HG03135 (cell line): Measurements from ENCODE around the gene IPO5.
"Not testable (repeated sequence)": the region's sequence is repeated elsewhere in the genome, so short reads cannot be mapped to it uniquely, and the experiment has no call there.

Experiments
- ATAC-seq: cut with Tn5 transposase; IDR thresholded peaks from one replicate; pipeline ENCODE4 v1.9.1; 2021; ENCODE audit warnings: mild to moderate bottlenecking, moderate library complexity; ENCODE audit not compliant: unreplicated experiment

The IPO5 gene

DNA sequence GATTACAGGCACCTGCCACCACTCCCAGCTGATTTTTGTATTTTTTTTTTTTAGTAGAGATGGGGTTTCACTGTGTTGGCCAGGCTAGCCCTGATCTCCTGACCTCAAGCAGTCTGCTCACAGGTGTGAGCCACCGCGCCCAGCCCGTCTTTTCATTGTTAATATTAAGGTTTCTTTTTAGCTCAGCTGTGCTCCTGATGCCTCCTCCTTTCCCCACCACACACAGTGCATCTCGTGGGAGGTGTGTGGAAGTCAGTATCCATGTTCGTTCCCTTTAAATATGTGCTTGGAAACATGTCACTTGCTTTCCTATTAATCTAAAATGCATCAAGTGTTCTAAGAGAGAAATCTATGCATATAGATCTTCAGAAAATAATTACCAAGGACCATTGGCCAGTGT lies 53.5 kb downstream of the IPO5 start:
- ATAC-seq, result no peak

DNA sequence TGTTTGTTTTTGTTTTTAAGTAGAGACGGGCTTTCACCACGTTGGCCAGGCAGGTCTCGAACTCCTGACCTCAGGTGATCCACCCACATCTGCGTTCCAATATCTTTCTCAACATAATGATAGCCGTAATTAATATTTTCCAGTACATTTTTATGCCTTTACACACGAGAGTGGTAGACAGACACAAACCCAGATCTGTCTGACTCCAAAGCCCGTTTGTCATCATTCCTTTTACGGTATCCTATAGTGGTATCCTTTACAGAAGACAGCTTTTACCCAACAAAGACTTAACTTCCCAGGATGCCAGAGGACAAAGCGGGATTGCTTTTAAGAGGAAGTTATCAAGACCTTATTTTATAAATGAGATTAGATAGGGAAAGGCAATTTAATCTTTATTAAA lies 59.8 kb downstream of the IPO5 start:
- ATAC-seq, result no peak

DNA sequence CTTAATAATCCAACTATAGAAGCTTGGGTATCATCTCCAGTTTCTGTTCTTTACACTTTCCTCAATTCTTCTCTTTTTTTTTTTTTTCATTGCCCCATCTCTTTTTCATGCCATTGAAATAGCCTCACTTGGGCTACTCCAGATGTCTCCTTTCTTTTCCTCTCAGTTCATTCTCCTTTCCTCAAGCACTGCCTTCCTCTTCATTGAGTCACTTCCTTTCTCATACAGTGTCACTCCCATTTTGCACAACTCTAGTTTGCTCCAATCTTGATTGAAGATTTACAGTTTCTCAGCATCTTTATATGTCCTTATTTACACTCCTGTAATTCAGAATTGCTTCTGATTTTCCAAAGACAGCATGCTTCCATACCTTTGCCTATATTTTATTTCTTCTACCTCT lies 61.3 kb downstream of the IPO5 start:
- ATAC-seq, result no peak

DNA sequence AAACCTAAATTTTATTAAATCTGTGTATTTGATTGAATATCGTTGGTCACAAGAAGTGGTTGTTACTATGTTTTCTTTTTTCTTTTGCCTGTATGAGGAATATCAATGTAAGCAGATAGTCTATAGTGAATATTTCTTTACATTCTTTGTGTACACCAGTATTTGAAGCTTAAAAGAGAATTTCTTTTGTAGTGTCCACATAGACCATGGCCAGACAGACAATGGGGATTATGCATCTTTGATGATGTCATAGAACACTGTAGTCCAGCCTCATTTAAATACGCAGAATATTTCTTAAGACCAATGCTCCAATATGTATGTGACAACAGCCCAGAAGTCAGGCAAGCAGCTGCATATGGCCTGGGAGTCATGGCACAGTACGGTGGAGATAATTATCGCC lies 64.8 kb downstream of the IPO5 start:
- no peak for ATAC-seq

DNA sequence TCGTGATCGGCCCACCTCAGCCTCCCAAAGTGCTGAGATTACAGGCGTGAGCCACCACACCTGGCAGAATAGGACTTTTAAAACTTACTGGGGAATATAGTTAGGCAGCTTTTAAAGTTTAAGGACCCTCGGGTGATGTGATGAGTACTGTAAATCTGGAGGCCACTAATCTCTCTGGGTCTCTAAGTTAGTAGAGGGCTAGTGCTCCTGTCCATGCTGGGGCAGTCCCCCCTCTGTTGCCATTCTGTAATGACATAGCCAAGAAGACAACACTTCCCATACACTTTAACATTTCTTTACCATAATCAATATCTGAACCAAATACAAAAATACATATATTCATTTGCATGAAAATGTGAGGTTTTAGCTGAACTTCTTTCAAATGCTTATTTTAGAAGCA lies 65.7 kb downstream of the IPO5 start:
- no peak for ATAC-seq

DNA sequence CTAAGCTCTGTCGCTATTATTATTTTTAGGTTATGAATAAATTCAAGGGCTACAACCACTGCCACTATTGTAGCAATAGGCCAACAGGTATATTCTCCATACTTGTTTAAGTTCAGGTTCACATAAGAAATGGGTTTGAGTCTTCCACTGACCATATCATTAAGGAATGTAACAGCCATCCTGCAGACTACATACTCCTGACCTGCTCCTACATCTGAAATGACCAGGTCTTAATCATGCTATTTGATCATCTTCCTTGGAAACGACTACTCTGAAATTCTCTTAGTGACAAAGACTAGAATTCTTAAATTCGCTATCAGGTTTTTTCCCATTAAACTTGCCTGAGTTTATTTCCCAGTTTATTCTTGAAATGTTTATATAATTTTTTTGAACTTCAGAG lies 66.8 kb downstream of the IPO5 start:
- ATAC-seq, result no peak

DNA sequence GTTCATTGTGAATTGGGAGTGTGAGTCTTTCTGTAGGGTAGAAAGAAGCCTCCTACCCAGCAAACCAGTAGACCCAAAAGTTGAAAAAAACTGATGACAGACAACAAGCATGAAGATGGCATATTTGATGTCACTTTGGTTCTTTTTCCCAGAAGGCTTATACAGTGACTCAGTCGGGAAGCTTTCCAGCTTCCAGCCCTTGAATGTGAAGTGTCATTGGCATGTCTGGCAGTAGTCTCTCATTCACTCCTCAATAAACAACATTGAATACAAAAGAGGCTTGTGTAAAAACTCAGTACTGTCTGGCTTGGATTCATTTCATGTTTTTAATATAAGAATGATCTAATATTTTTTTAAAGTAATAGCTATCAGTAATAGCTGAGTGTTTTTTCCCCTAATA lies 68.7 kb downstream of the IPO5 start:
- ATAC-seq, result no peak

DNA sequence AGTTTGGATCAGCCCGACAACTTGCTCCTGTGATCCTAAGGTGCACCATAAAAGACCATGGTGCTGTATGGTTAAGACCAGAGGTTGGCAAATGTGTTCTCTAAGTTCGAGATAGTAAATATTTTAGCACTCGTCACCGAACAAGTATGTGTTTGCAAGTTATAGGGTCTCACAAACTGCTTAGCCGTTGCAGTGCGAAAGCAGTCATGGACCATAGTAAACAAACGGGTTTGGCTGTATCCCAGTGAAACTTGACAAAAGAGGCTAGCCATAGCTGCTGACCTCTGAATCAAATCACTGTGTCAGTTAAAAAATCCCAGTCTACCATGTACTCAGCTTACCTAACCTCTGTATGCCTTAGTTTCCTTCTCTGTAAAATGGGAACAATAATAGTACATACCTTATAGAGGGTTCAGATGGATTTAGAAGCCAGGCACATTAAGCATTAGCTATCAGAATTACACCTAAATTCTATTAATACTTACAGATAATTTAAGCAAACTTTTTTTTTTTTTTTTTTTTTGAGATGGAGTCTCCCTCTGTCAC lies 72.1 kb downstream of the IPO5 start:
- no peak for ATAC-seq

DNA sequence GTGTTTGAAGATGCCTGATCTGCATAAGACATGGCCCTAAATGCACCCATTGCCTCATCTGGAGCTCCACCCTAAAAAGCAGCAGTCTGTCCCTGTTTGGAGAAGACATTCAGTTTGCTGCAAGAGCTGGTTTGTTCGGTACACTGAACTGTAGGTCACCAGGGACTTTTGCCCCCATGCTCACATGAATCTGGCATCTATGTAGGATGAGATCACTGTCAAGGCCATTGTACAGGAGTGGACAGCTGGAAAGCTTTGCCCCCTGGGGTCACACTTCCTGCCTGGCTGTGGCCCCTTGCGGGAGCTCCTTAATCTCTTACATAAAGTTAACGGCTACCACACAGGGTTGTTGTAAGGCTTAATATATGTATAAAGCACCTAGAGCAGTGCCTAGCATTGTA lies 73.0 kb downstream of the IPO5 start:
- no peak for ATAC-seq

DNA sequence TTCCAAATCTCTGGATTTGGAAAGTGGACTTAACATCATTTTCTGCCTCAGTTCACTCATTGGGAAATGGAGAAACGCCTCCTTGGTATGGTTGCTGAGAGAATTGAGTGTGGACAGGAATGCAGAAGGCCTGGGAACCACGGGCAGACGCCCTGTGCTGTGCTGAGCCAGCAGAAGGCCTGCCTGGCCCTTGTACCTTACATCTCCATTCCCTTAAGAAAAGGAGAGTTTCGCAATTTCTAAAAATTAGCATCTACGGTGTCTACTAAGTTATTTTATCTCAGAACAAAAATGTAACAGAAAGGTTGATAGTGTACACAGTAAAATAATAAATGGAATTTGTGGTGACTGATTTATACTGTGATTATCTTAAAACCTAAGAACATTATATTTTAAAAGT lies 78.7 kb downstream of the IPO5 start:
- ATAC-seq, result no peak

DNA sequence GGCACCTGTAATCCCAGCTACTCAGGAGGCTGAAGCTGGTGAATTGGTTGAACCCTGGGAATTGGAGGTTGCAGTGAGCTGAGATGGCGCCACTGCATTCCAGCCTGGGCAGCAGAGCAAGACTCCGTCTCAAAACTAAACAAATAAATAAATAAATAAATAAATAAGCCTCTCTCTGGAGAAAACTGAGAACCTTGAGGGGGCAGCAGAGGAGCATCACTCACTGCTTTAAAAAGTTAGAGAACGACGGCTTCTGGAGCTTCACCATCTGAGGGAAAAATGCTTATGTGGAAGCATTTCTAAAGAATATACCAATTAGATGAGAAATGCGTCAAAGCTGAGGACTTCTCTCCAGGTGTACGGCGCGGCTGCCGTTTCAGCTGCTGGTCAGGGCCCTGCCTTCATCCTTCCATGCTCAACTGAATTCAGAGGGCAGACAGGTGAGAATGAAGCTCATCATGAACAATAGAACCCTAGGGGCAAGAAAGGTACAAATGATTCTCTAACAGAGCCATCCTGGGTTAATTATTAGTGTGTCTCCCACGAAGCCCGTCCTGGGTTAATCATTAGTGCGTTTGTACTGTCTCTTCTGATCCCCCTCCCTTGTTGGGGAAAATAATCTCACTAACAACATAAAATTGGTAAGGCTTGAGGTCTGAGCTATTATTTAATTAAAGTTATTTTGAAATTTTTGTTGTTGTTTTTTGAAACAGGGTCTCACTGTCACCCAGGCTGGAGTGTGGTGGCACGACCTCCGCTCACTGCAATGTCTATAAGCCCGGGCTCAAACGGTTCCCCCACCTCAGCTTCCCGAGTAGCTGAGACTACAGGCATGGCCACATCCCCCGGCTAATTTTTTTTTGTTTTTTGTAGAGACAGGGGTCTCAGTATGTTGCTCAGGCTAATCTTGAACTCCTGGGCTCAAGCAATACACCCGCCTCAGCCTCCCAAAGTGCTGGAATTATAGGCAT lies 80.1 kb downstream of the IPO5 start:
- no peak for ATAC-seq

DNA sequence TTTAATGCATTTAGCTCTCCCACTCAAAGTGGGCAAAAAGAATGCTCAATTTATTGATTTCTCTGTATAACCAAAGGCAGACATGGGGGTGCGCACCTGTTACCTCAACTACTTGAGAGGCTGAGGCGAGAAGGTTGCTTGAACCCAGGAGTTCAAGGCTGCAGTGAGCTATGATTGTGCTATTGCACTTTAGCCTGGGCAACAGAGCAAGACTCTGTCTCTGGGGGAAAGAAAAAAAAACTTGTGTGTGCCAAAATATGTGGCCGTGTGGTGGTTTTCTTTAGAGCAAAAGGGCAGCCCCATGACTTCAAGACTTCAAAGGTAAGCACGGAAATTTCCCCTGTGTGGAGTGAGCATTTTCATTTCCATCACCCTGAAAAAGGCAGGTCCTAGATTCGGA lies 81.9 kb downstream of the IPO5 start:
- no peak for ATAC-seq

DNA sequence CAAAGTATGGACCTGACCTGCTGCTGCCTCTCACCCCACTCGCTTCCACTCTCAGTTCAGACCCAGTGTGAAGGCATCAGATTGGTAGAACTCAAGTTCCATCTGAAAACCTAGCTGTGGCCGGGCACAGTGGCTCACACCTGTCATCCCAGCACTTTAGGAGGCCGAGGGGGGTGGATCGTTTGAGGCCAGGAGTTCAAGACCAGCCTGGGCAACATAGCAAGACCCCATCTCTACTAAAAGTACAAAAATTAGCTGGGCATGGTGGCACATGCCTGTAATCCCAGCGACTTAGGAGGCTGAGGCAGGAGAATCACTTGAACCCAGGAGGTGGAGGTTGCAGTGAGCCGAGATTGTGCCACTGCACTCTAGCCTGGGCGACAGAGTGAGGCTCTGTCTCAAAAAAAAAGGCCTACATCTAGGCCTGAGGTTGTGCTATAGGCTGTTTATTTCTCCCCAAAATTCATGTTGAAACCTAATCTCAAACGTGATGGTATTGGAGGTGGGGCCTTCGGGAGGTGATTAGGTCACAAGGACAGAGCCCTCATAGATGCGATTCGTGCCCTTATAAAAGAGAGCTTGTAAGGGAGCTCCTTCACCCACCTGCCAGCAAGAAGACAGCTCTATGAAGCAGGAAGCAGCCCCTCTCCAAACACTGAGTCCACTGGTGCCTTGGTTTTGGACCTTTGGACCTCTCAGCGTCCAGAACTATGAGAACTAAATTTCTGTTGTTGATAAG lies 83.3 kb downstream of the IPO5 start:
- not testable (repeated sequence) for ATAC-seq

DNA sequence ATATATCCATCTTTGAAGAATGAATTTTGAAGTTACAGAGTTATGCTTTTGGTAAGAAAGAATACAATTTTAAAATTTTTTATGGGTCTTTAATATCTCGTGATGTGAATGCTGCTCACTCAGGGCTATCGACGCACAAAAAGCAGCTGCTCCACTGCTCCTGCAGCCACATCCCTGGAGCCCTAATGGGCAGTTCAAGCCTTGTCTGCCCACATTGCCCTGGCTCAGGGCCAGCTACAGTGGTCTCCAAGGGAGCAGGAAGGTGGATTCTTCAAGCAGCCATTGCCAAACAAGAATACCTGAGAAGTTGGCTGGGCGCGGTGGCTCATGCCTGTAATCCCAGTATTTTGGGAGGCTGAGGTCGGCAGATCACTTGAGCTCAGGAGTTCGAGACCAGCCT lies 85.8 kb downstream of the IPO5 start:
- no peak for ATAC-seq

DNA sequence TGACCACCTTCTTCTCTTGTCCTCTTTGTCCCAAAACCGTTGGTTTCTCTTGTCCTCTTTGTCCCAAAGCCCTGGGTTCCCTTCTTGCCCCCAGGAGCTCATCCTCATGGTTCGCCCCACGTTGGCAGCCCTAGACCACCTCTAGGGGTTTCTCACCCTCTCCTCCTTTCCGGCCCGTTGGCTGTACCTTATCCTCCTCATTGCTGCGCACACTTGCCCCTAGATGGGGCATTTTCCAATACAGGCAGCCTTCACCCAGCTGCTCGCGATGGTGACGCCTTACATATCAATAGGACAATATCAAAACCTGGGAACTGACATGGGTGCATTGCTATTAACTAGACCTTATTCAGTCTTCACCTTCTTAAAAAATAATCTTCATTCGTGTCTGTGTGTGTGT lies 86.5 kb downstream of the IPO5 start:
- ATAC-seq, result no peak

DNA sequence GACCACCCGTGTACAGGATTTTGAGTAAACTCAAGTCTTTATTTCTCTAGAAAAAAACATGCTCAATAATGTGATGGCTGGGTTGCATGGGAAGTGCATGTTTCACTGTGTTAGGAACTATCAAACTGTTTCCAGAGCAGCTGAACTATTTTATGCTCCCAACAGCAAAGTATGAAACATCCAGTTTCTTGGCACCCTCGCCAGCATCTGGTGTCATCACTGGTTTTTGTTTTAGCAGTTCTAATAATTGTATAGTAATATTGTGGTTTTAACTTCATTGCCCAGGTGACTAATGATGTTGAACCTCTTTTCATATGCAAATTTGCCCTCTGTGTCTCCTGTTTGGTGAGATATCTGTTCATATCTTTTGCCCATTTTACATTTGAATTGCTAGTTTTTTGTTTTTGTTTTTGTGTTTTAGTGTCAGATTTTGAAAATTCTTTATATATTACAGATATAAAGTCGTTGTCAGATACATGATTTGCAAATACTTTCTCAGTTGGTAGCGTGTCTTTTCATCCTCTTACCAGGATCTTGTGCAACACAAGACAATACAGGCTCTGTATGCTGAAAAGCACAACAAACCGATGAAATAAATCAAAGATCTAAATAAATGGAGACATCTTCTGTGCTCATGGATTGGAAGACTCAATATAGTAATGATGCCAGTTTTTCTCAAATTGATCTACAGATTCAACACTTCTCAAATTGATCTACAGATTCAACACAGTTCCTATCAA lies 87.8 kb downstream of the IPO5 start:
- no peak for ATAC-seq

DNA sequence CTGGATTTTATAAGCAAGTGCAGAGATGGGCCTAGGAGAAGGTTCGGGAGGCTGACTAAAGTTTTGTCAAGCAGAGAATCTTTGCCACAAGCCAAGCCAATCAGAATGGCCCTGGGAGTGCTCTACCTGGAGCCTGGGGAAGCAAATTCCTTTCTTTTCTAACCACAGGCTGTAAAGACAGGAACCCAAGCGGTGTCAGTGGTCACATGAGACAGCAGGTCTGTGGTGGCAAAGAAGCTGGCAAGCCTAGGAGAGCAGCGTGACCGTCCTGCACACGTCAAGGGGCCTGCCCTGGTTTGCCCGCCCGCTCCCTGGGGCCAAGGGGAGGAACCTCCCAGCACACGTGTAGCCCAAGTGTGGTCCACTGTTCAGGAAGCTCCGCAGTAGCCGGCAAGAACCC lies 90.8 kb downstream of the IPO5 start:
- no peak for ATAC-seq

DNA sequence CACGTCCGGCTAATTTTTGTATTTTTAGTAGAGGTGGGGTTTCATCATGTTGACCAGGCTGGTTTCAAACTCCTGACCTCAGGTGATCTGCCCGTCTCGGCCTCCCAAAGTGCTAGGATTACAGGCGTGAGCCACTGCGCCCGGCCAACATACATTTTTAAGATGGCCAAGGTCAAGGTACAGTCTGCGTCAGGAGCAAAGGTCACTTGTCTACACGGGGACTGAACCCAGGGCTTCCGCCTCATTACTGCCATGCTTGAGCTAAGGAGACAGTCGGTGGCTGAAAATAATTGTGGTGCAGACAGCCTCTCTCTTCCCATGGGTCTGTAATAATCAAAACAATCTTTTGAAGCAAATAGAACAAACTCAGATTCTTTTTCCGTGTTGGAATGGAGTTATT lies 94.3 kb downstream of the IPO5 start:
- not testable (repeated sequence) for ATAC-seq

DNA sequence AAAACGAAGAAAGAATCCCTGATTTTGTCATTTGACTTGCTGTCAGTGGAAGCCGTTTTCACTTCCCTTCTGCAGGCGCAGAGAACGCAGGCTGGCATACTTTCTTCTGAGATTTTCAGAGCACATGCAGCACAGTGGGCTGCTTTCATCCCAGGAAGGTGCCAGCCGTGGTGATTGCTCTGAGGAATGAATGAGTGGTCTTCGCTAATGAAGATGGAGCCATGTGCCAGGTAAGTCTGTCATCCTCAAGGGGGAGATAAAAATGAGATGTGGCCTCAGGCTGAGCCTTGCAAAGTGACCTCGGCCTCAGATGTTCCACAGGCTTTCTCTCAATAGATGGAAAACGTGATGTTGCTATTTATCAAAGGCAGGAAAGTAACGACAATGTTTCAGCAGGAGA lies 94.8 kb downstream of the IPO5 start:
- no peak for ATAC-seq

DNA sequence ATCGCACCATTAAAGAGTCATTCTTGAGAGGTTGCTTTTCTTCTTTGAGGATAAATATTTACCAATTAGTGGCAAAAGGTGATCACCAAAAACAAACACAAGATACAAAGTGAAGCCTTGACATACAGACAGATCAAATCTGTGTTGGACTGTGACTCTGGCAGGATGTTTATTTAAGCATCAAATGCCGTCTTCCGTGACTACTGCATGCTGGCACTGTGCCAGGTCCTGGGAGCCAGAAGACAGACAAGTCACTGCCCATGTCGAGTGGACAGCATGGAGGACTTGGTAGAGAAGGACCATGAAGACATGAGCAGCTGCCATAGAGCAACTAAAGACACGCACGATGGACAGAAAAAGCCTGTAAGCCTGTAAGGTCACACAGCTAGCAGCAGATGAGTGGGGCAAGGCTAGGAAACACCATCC lies 96.6 kb downstream of the IPO5 start:
- no peak for ATAC-seq

DNA sequence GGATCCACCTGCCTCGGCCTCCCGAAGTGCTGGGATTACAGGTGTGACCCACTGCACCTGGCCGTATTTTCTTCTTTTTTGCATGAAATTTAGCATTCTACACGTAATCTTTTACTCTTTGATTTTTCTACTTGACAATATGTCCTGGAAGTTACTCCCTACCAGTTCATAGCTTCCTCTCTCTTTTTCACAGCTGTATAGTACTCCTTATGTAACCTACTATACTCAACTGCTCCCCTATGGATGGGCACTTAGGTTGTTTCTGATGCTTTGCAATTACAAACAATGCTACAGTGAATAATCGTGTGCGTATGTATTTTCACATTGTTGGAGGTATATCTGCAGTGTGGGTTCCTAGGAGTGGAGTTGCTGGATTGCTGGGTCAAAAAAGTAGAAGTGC lies 98.9 kb downstream of the IPO5 start:
- no peak for ATAC-seq
